MCF 10A (cell line): ENCODE results near the gene CAPS. TPM values are rescaled to one million over a fixed set of nuclear protein-coding genes. Genes with fewer than 3 reads are reported as not detected.

Experiments used
- BruUV-seq: library from RNA; stranded (reverse); fragments of 400-500 nt; replicated peaks from 2 replicates; lab custom pipeline; 2021; lab: Mats Ljungman, UMichigan
- CTCF ChIA-PET: fragments of 300-600 bp; sonication (Branson Sonifier 250); formaldehyde crosslinking; extraction: SDS; loops from one replicate; lab custom pipeline; 2021; ENCODE audit warnings: antibody characterized with exemption, inconsistent platforms; lab: Yijun Ruan, JAX
- POLR2A ChIA-PET: fragments of 300-600, 350-650 bp; sonication (Branson Sonifier 250); formaldehyde crosslinking; extraction: SDS; loops from one replicate; lab custom pipeline; 2020; ENCODE audit warnings: antibody characterized with exemption, inconsistent platforms; lab: Yijun Ruan, JAX
- DNase-seq: peaks from one replicate; pipeline ENCODE4 v3.0.0-alpha.2; 2018; ENCODE audit not compliant: unreplicated experiment
- H3K27ac Mint-ChIP-seq: one replicate; pipeline ENCODE4 v1.8.0; 2022; ENCODE audit warnings: mild to moderate bottlenecking, low read depth, mixed read lengths; ENCODE audit not compliant: unreplicated experiment
- H3K27me3 Mint-ChIP-seq: one replicate; pipeline ENCODE4 v1.8.0; 2022; ENCODE audit warnings: mixed read lengths; ENCODE audit not compliant: insufficient read depth, unreplicated experiment
- H3K36me3 Mint-ChIP-seq: one replicate; pipeline ENCODE4 v1.8.0; 2022; ENCODE audit warnings: mild to moderate bottlenecking, moderate library complexity, mixed read lengths; ENCODE audit not compliant: insufficient read depth, unreplicated experiment
- H3K4me1 Mint-ChIP-seq: one replicate; pipeline ENCODE4 v1.8.0; 2022; ENCODE audit warnings: mixed read lengths; ENCODE audit not compliant: insufficient read depth, unreplicated experiment
- H3K4me3 Mint-ChIP-seq: one replicate; pipeline ENCODE4 v1.8.0; 2022; ENCODE audit warnings: mild to moderate bottlenecking, moderate library complexity, mixed read lengths; ENCODE audit not compliant: unreplicated experiment
- H3K9me3 Mint-ChIP-seq: one replicate; pipeline ENCODE4 v1.8.0; 2022; ENCODE audit warnings: mixed read lengths; ENCODE audit not compliant: unreplicated experiment
- CTCF ChIP-seq: fragments of 200-600 bp; IDR thresholded peaks from one replicate; pipeline ENCODE4 v1.8.0; 2022; ENCODE audit warnings: antibody characterized with exemption, mild to moderate bottlenecking; ENCODE audit not compliant: unreplicated experiment
- intact Hi-C: fragments of 100-400 bp; cut with micrococcal nuclease; formaldehyde crosslinking; loops from 2 replicates; pipeline ENCODE4 v1.14.1; 2022
- total RNA-seq: library from RNA; stranded (reverse); gene quantifications from 2 replicates; pipeline ENCODE4 v1.2.3, GENCODE V29; 2022

CAPS gene
- total RNA-seq, 1 experiment from 2014 or later, result 7.3 TPM

- H3K36me3 Mint-ChIP-seq, result peaks cover 14% of the 10 kb centered on the region
- H3K4me3 Mint-ChIP-seq, result no peak overlapping the region
- no peak for TF ChIP-seq CTCF
- DNase-seq, result no peak
- H3K4me1 Mint-ChIP-seq, result no peaks in the 10 kb centered on the region
- H3K27me3 Mint-ChIP-seq, result no peaks in the 10 kb centered on the region
- intact Hi-C loops, result loop anchor here (2.0 kb wide), 1 partner anchor 88 kb away; the partner anchor contains the start of gene NRTN
- CTCF ChIA-PET, result interaction anchor here (0.7 to 1.0 kb wide), 2 partner anchors 86 to 88 kb away, joined by 3 to 4 read pairs; partner anchors contain the start of gene NRTN
- no peak overlapping the region for H3K27ac Mint-ChIP-seq
- H3K9me3 Mint-ChIP-seq, result no peaks in the 10 kb centered on the region
- BruUV-seq, result no TSS peak
- POLR2A ChIA-PET, result interaction anchor here (0.9 to 4.1 kb wide), 3 partner anchors 11 to 89 kb away, joined by 4 to 28 read pairs (median 5); partner anchors contain the start of genes NDUFA11 and VMAC
Observed at GRCh38 chr19:5892772-5893275, 21.2 kb upstream of the CAPS start.

- no peaks in the 10 kb centered on the region for H3K9me3 Mint-ChIP-seq
- H3K4me1 Mint-ChIP-seq, result no peaks in the 10 kb centered on the region
- no TSS peak for BruUV-seq
- H3K4me3 Mint-ChIP-seq, result no peak overlapping the region
- no peak for TF ChIP-seq CTCF
- H3K36me3 Mint-ChIP-seq, result peaks cover 14% of the 10 kb centered on the region
- intact Hi-C loops, result loop anchor here (2.0 kb wide), 1 partner anchor 89 kb away; the partner anchor contains the start of gene NRTN
- H3K27ac Mint-ChIP-seq, result no peak overlapping the region
- no peak for DNase-seq
- ChIA-PET CTCF (interaction anchor here (0.6 to 1.0 kb wide), 3 partner anchors 44 to 89 kb away, joined by 3 to 4 read pairs (median 3); partner anchors contain the start of gene NRTN), POLR2A (interaction anchor here (0.9 to 4.1 kb wide), 3 partner anchors 11 to 90 kb away, joined by 4 to 28 read pairs (median 5); partner anchors contain the start of genes NDUFA11 and VMAC)
- H3K27me3 Mint-ChIP-seq, result no peaks in the 10 kb centered on the region
Observed at GRCh38 chr19:5893296-5893903, 20.7 kb upstream of the CAPS start.

- Mint-ChIP-seq H3K9me3 (no peaks in the 10 kb centered on the region), H3K27ac (no peak overlapping the region), H3K4me1 (no peaks in the 10 kb centered on the region), H3K4me3 (no peak overlapping the region), H3K27me3 (no peaks in the 10 kb centered on the region), H3K36me3 (peaks cover 14% of the 10 kb centered on the region)
- no peak for TF ChIP-seq CTCF
- ChIA-PET POLR2A (interaction anchor here (1.4 to 4.1 kb wide), 2 partner anchors 10 to 66 kb away, joined by 5 to 28 read pairs; partner anchors contain the start of genes NDUFA11 and VMAC), CTCF (interaction anchor here (0.6 kb wide), 1 partner anchor 45 kb away, joined by 3 read pairs; no protein-coding TSS in a partner anchor)
- intact Hi-C loops, result loop anchor here (2.0 kb wide), 1 partner anchor 89 kb away; the partner anchor contains the start of gene NRTN
- no TSS peak for BruUV-seq
- no peak for DNase-seq
Observed at GRCh38 chr19:5893907-5894703, 19.9 kb upstream of the CAPS start.
